GM12801 (cell line): Measurements from ENCODE around the gene ANKDD1A.

Experiments
- CTCF ChIP-seq: IDR thresholded peaks from one replicate; pipeline ENCODE4 v1.5.1; 2011; ENCODE audit warnings: control low read depth; ENCODE audit not compliant: insufficient read length; ENCODE audit errors: extremely low read depth

Gene ANKDD1A

GRCh38 chr15:64911311-64912186 lies at the start of gene ANKDD1A:
ANKDD1A (plus strand) TSS chr15:64911902; CDS start chr15:64911931, 29 bp downstream.
- no peak for TF ChIP-seq CTCF

GRCh38 chr15:64861960-64862359 lies 49.7 kb upstream of the ANKDD1A start:
- no peak for TF ChIP-seq CTCF

GRCh38 chr15:64862408-64862807 lies 49.3 kb upstream of the ANKDD1A start:
- TF ChIP-seq CTCF = no peak

- no peak for TF ChIP-seq CTCF
These were observed 47.6 kb upstream of the ANKDD1A start for GRCh38 chr15:64864068-64864467.

GRCh38 chr15:64865126-64865997 lies 46.3 kb upstream of the ANKDD1A start:
- no peak for TF ChIP-seq CTCF

- no peak for TF ChIP-seq CTCF
These were observed 45.6 kb upstream of the ANKDD1A start for GRCh38 chr15:64865998-64866520.

- no peak for TF ChIP-seq CTCF
These were observed 42.2 kb upstream of the ANKDD1A start for GRCh38 chr15:64869501-64869900.
